WTC11 (cell line): Measurements from ENCODE around the gene B4GAT1. TPM values are rescaled to one million over a fixed set of nuclear protein-coding genes. Genes with fewer than 3 reads are reported as not detected.

Experiments
- ATAC-seq: fragments of 200-7000 bp; cut with Tn5 transposase; 2 replicates; pipeline ENCODE4 v1.10.0; 2021; ENCODE audit warnings: mild to moderate bottlenecking, moderate library complexity
- CTCF ChIA-PET: fragments of 300-600 bp; sonication (Branson Sonifier 250); formaldehyde crosslinking; loops from one replicate; lab custom pipeline; 2021; ENCODE audit warnings: antibody characterized with exemption; lab: Charles Lee
- POLR2A ChIA-PET: fragments of 350-600 bp; sonication (Branson Sonifier 250); formaldehyde crosslinking; loops from one replicate; lab custom pipeline; 2021; ENCODE audit warnings: antibody characterized with exemption; lab: Charles Lee
- DNase-seq: peaks from one replicate; pipeline ENCODE4 v3.0.0; 2021; ENCODE audit warnings: low spot score
- H3K27ac Mint-ChIP-seq: 2 replicates; pipeline ENCODE4 v1.8.0; 2021; ENCODE audit warnings: mixed read lengths
- H3K27me3 Mint-ChIP-seq: 2 replicates; pipeline ENCODE4 v1.8.0; 2021; ENCODE audit warnings: low read depth, mild to moderate bottlenecking, moderate library complexity, mixed read lengths
- H3K36me3 Mint-ChIP-seq: 2 replicates; pipeline ENCODE4 v1.8.0; 2021; ENCODE audit warnings: mixed read lengths
- H3K4me1 Mint-ChIP-seq: 2 replicates; pipeline ENCODE4 v1.8.0; 2022; ENCODE audit warnings: mixed read lengths
- H3K4me3 Mint-ChIP-seq: 2 replicates; pipeline ENCODE4 v1.8.0; 2021; ENCODE audit warnings: mild to moderate bottlenecking, moderate library complexity, mixed read lengths
- H3K9me3 Mint-ChIP-seq: 2 replicates; pipeline ENCODE4 v1.8.0; 2021; ENCODE audit warnings: mixed read lengths
- E2F4 ChIP-seq: sonication (generic); formaldehyde crosslinking; IDR thresholded peaks from 2 replicates; pipeline ENCODE4 v1.8.1; 2022; ENCODE audit warnings: low read depth, mild to moderate bottlenecking, moderate library complexity, missing genetic modification reagents, borderline replicate concordance
- EMX1 ChIP-seq: fragments of 250-450 bp; sonication (Bioruptor Pico); IDR thresholded peaks from 2 replicates; pipeline ENCODE4 v1.8.0; 2021; ENCODE audit warnings: mild to moderate bottlenecking
- ERG ChIP-seq: fragments of 250-450 bp; sonication (Bioruptor Pico); IDR thresholded peaks from 2 replicates; pipeline ENCODE4 v1.8.0; 2021; ENCODE audit warnings: mild to moderate bottlenecking
- GABPB1 ChIP-seq: sonication (generic); formaldehyde crosslinking; IDR thresholded peaks from 2 replicates; pipeline ENCODE4 v1.8.1; 2023; ENCODE audit warnings: mild to moderate bottlenecking, missing genetic modification reagents
- GRHL2 ChIP-seq: fragments of 250-450 bp; sonication (Bioruptor Pico); IDR thresholded peaks from 2 replicates; pipeline ENCODE4 v1.8.0; 2022; ENCODE audit warnings: mild to moderate bottlenecking, moderate library complexity; ENCODE audit not compliant: insufficient replicate concordance, severe bottlenecking
- GTF2I ChIP-seq: fragments of 250-450 bp; sonication (Bioruptor Pico); conservative IDR thresholded peaks from 2 replicates; pipeline ENCODE4 v1.4.0; 2021; ENCODE audit warnings: mild to moderate bottlenecking
- JUN ChIP-seq: sonication (generic); formaldehyde crosslinking; IDR thresholded peaks from 2 replicates; pipeline ENCODE4 v1.8.0; 2023; ENCODE audit warnings: mild to moderate bottlenecking, missing genetic modification reagents
- MLX ChIP-seq: sonication (generic); formaldehyde crosslinking; IDR thresholded peaks from 2 replicates; pipeline ENCODE4 v1.8.1; 2023; ENCODE audit warnings: mild to moderate bottlenecking, missing genetic modification reagents, moderate library complexity
- NR2C2 ChIP-seq: sonication (generic); formaldehyde crosslinking; IDR thresholded peaks from 2 replicates; pipeline ENCODE4 v1.8.0; 2022; ENCODE audit warnings: mild to moderate bottlenecking, missing genetic modification reagents
- PRDM15 ChIP-seq: sonication (generic); formaldehyde crosslinking; IDR thresholded peaks from 2 replicates; pipeline ENCODE4 v1.8.0; 2022; ENCODE audit warnings: missing genetic modification reagents
- RORB ChIP-seq: fragments of 250-450 bp; sonication (Bioruptor Pico); IDR thresholded peaks from 2 replicates; pipeline ENCODE4 v1.9.0; 2021; ENCODE audit warnings: mild to moderate bottlenecking
- SP1 ChIP-seq: sonication (generic); formaldehyde crosslinking; conservative IDR thresholded peaks from 2 replicates; pipeline ENCODE4 v1.8.1; 2022; ENCODE audit warnings: missing genetic modification reagents
- STAT6 ChIP-seq: sonication (generic); formaldehyde crosslinking; conservative IDR thresholded peaks from 2 replicates; pipeline ENCODE4 v1.8.1; 2023; ENCODE audit warnings: mild to moderate bottlenecking, low read depth, missing genetic modification reagents, moderate library complexity
- TCF7 ChIP-seq: sonication (generic); formaldehyde crosslinking; IDR thresholded peaks from 2 replicates; pipeline ENCODE4 v1.8.0; 2022; ENCODE audit warnings: mild to moderate bottlenecking, low read depth, missing genetic modification reagents, moderate library complexity
- ZNF512 ChIP-seq: sonication (generic); formaldehyde crosslinking; IDR thresholded peaks from 2 replicates; pipeline ENCODE4 v1.8.1; 2022; ENCODE audit warnings: missing genetic modification reagents, borderline replicate concordance
- total RNA-seq: library from RNA; stranded (reverse); gene quantifications from 3 replicates; pipeline ENCODE4 v1.2.3, GENCODE V29; 2021

The B4GAT1 gene
- total RNA-seq, 1 experiment from 2014 or later, result 34.1 TPM

GRCh38 chr11:66365166-66365565 is 17.7 kb upstream of the B4GAT1 start:
- H3K27me3 Mint-ChIP-seq, result no peaks in the 10 kb centered on the region
- H3K36me3 Mint-ChIP-seq, result peaks cover 48% of the 10 kb centered on the region
- TF ChIP-seq PRDM15 (CRISPR knock-in tag) (no peak), E2F4 (CRISPR knock-in tag) (no peak), GABPB1 (CRISPR knock-in tag) (no peak), ZNF512 (CRISPR knock-in tag) (no peak), MLX (CRISPR knock-in tag) (no peak), STAT6 (CRISPR knock-in tag) (no peak), SP1 (no peak), RORB (CRISPR knock-in tag) (no peak), GRHL2 (CRISPR knock-in tag) (no peak), TCF7 (CRISPR knock-in tag) (no peak), GTF2I (CRISPR knock-in tag) (no peak), EMX1 (no peak), JUN (CRISPR knock-in tag) (no peak), ERG (CRISPR knock-in tag) (no peak), NR2C2 (no peak)
- no peaks in the 10 kb centered on the region for H3K9me3 Mint-ChIP-seq
- POLR2A ChIA-PET, result no interaction called here
- H3K4me3 Mint-ChIP-seq, result no peak overlapping the region
- ATAC-seq (no peak), DNase-seq (no peak)
- no peak overlapping the region for H3K27ac Mint-ChIP-seq
- H3K4me1 Mint-ChIP-seq, result peaks cover 11% of the 10 kb centered on the region
- CTCF ChIA-PET, result interaction anchor here (1.4 to 4.5 kb wide), 5 partner anchors 17 to 115 kb away, joined by 3 to 38 read pairs (median 8); partner anchors contain the start of genes B4GAT1, CD248 and DPP3
